HG02763 (cell line): ENCODE results near the gene STX1B.

Experiments used
- ATAC-seq: cut with Tn5 transposase; IDR thresholded peaks from one replicate; pipeline ENCODE4 v1.9.1; 2021; ENCODE audit warnings: mild to moderate bottlenecking, moderate library complexity; ENCODE audit not compliant: unreplicated experiment

The STX1B gene

GRCh38 chr16:30996985-30997724 lies 13.3 kb downstream of the STX1B start:
- ATAC-seq: peak; percentile 75

GRCh38 chr16:30996324-30996984 lies 14.0 kb downstream of the STX1B start:
- ATAC-seq: no peak

GRCh38 chr16:30995927-30996323 lies 14.5 kb downstream of the STX1B start:
- ATAC-seq: no peak

- ATAC-seq: no peak
Measured at GRCh38 chr16:30992931-30993816, 17.3 kb downstream of the STX1B start.

GRCh38 chr16:30992276-30992780 lies 18.1 kb downstream of the STX1B start:
- ATAC-seq: no peak

- no peak for ATAC-seq
Measured at GRCh38 chr16:30991052-30991451, 19.4 kb downstream of the STX1B start.

GRCh38 chr16:30990105-30990504 lies 20.3 kb downstream of the STX1B start:
- ATAC-seq: no peak

- ATAC-seq: no peak
Measured at GRCh38 chr16:30989469-30990047, 20.9 kb downstream of the STX1B start.

- no peak for ATAC-seq
Measured at GRCh38 chr16:30987581-30988190, 22.8 kb downstream of the STX1B start.

- no peak for ATAC-seq
Measured at GRCh38 chr16:30986129-30986991, 24.1 kb downstream of the STX1B start.

GRCh38 chr16:30985401-30986128 lies 24.9 kb downstream of the STX1B start:
- no peak for ATAC-seq

GRCh38 chr16:30984669-30985400 lies 25.6 kb downstream of the STX1B start, which contains the start of gene HSD3B7:
Gene HSD3B7 (plus strand): TSS chr16:30985207. CDS start chr16:30985659, 452 bp downstream.
- ATAC-seq: peak; percentile 41

GRCh38 chr16:30983898-30984610 lies 26.4 kb downstream of the STX1B start:
- ATAC-seq: no peak

- no peak for ATAC-seq
Measured at GRCh38 chr16:30983289-30983889, 27.0 kb downstream of the STX1B start.

GRCh38 chr16:30982548-30983288 lies 27.7 kb downstream of the STX1B start:
- ATAC-seq: no peak

- no peak for ATAC-seq
Measured at GRCh38 chr16:30980959-30981358, 29.5 kb downstream of the STX1B start.
